K562 (cell line): ENCODE data around the gene METTL8. TPM values are rescaled to one million over a fixed set of nuclear protein-coding genes. Genes with fewer than 3 reads are reported as not detected.

Experiments
- CTBP1 ChIP-seq: fragments of 450-650 bp; IDR thresholded peaks from 2 replicates; pipeline ENCODE4 v1.6.1; 2016; ENCODE audit warnings: borderline replicate concordance
- ELF4 ChIP-seq: fragments of 450-650 bp; formaldehyde crosslinking; IDR thresholded peaks from 2 replicates; pipeline ENCODE4 v1.4.0; 2022; ENCODE audit warnings: missing genetic modification characterization
- JUN ChIP-seq, 2 experiments: sonication (generic) in 1 of 2; formaldehyde crosslinking in 1 of 2; IDR thresholded peaks; 2 replicates each; pipeline versions ENCODE4 v1.6.1 to v1.8.0; 2012 to 2022; ENCODE audit warnings: borderline replicate concordance in 2 of 2, mild to moderate bottlenecking in 2 of 2, improper control_type of control experiment in 1 of 2, low read depth in 1 of 2, low read length in 1 of 2, missing genetic modification reagents in 1 of 2
- LEF1 ChIP-seq: fragments of 450-650 bp; IDR thresholded peaks from 2 replicates; pipeline ENCODE4 v1.6.1; 2016; ENCODE audit warnings: mild to moderate bottlenecking
- MTA3 ChIP-seq: fragments of 450-650 bp; formaldehyde crosslinking; IDR thresholded peaks from 2 replicates; pipeline ENCODE4 v1.6.1; 2017; ENCODE audit warnings: mild to moderate bottlenecking, borderline replicate concordance
- NFE2 ChIP-seq: IDR thresholded peaks from 2 replicates; pipeline ENCODE4 v1.6.1; 2014; ENCODE audit warnings: antibody characterized with exemption, low read depth
- NFIC ChIP-seq: fragments of 450-650 bp; IDR thresholded peaks from 2 replicates; pipeline ENCODE4 v1.6.1; 2017; ENCODE audit warnings: mild to moderate bottlenecking, inconsistent platforms
- NFXL1 ChIP-seq: fragments of 450-650 bp; formaldehyde crosslinking; IDR thresholded peaks from 2 replicates; pipeline ENCODE4 v1.4.0; 2021; ENCODE audit warnings: mild to moderate bottlenecking
- STAT5A ChIP-seq: IDR thresholded peaks from 2 replicates; pipeline ENCODE4 v1.6.1; 2012; ENCODE audit warnings: low read length, inconsistent platforms, borderline replicate concordance
- TAF1 ChIP-seq: IDR thresholded peaks from 2 replicates; pipeline ENCODE4 v1.6.1; 2011; ENCODE audit warnings: mild to moderate bottlenecking, low read length, moderate library complexity; ENCODE audit not compliant: insufficient read depth, control insufficient read depth, severe bottlenecking; ENCODE audit errors: extremely low read depth
- TRIM24 ChIP-seq, 2 experiments: fragments of 450-650 bp; IDR thresholded peaks; 2 replicates each; pipeline ENCODE4 v1.6.1; 2016
- TRIM28 ChIP-seq: fragments of 450-650 bp; IDR thresholded peaks from 2 replicates; pipeline ENCODE4 v1.6.1; 2017
- ZNF57 ChIP-seq: fragments of 450-650 bp; formaldehyde crosslinking; IDR thresholded peaks from 2 replicates; pipeline ENCODE4 v1.4.0; 2020; ENCODE audit warnings: mild to moderate bottlenecking, moderate library complexity
- ZZZ3 ChIP-seq: fragments of 450-650 bp; IDR thresholded peaks from 2 replicates; pipeline ENCODE4 v1.6.1; 2016; ENCODE audit warnings: antibody characterized with exemption, mild to moderate bottlenecking, moderate library complexity
- polyA plus RNA-seq, 8 experiments: library from polyadenylated mRNA; depleted of rRNA in 4 of 8; stranded (reverse) in 5 of 8; unstranded in 3 of 8; fragments of >200 nt; fragmentation: Nextera tagmentation in 2 of 8; fragmentation: Illumina TruSeq in 1 of 8; extraction: Ambion mirVana in 2 of 8; extraction: Trizol in 1 of 8; gene quantifications; 2 replicates each; pipeline versions ENCODE4 v1.2.1 to v1.2.3, GENCODE V29; 2011 to 2014; ENCODE audit warnings: inconsistent platforms in 1 of 8, missing spikeins in 1 of 8
- total RNA-seq, 7 experiments: library from RNA; depleted of rRNA in 6 of 7; stranded (reverse); fragments of >200 nt in 6 of 7; fragmentation: Illumina TruSeq in 2 of 7; extraction: Trizol in 2 of 7; gene quantifications; 2 replicates each; pipeline versions ENCODE4 v1.2.1 to v1.2.3, GENCODE V29; 2011 to 2021; ENCODE audit warnings: low replicate concordance in 1 of 7
- TF ChIP-seq, protein P1 (sequence below): sonication (generic); formaldehyde crosslinking; IDR thresholded peaks from 2 replicates; pipeline ENCODE4 v1.8.1; 2023; ENCODE audit warnings: mild to moderate bottlenecking, missing genetic modification reagents
- TF ChIP-seq, protein P2 (sequence below): fragments of 200-800 bp; sonication (Bioruptor generic); IDR thresholded peaks from 2 replicates; pipeline ENCODE4 v1.6.1; 2017; ENCODE audit warnings: missing genetic modification characterization, missing compliant biosample characterization

Gene METTL8
- total and polyA plus RNA-seq, 9 of the 15 experiments (the other 6 are each of a cell fraction or from before 2014, with no cell fraction given), result 12.9 to 52.6 (median 33.7) TPM

DNA sequence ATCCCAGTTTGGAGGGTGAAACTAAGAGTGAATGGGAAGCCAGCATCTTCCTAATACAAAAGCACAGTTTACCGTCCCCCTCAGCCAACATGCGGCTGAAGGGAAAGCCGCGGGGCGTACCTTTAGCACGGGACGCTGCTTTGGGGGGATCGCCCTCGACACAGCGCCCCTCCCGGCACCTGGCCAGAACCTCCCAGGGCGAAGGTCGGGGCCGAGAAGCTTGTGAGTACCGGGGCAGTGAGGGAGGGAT lies at the start of gene METTL8 (continued):
- TF ChIP-seq TAF1, result peak; percentile 90
- no peak for TF ChIP-seq NFXL1 (CRISPR knock-in tag)
- peak; percentile 32 for TF ChIP-seq TRIM28
- TF ChIP-seq, protein P1, sequence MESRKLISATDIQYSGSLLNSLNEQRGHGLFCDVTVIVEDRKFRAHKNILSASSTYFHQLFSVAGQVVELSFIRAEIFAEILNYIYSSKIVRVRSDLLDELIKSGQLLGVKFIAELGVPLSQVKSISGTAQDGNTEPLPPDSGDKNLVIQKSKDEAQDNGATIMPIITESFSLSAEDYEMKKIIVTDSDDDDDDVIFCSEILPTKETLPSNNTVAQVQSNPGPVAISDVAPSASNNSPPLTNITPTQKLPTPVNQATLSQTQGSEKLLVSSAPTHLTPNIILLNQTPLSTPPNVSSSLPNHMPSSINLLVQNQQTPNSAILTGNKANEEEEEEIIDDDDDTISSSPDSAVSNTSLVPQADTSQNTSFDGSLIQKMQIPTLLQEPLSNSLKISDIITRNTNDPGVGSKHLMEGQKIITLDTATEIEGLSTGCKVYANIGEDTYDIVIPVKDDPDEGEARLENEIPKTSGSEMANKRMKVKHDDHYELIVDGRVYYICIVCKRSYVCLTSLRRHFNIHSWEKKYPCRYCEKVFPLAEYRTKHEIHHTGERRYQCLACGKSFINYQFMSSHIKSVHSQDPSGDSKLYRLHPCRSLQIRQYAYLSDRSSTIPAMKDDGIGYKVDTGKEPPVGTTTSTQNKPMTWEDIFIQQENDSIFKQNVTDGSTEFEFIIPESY, result 0 out of 2 replicates have a peak, but pooled peaks have one; percentile 32
- TF ChIP-seq, protein P2, sequence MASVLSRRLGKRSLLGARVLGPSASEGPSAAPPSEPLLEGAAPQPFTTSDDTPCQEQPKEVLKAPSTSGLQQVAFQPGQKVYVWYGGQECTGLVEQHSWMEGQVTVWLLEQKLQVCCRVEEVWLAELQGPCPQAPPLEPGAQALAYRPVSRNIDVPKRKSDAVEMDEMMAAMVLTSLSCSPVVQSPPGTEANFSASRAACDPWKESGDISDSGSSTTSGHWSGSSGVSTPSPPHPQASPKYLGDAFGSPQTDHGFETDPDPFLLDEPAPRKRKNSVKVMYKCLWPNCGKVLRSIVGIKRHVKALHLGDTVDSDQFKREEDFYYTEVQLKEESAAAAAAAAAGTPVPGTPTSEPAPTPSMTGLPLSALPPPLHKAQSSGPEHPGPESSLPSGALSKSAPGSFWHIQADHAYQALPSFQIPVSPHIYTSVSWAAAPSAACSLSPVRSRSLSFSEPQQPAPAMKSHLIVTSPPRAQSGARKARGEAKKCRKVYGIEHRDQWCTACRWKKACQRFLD (CRISPR knock-in tag), result peak; percentile 3; the same call in 1 of the 2 replicates
- peak; percentile 71 for TF ChIP-seq NFIC
- 0 out of 2 replicates have a peak, but pooled peaks have one; percentile 52 for TF ChIP-seq JUN (IDR thresholded peaks at IDR 0.05; ENCODE audit: borderline replicate concordance, low read depth, low read length)
- TF ChIP-seq JUN (CRISPR knock-in tag; IDR thresholded peaks at IDR 0.05; ENCODE audit: borderline replicate concordance), result no peak
- peak in 1 of 2 experiments; percentile 52; a peak in 2 of 4 replicates for TF ChIP-seq TRIM24 (IDR thresholded peaks at IDR 0.05)
- TF ChIP-seq LEF1, result 0 out of 2 replicates have a peak, but pooled peaks have one; percentile 45
- TF ChIP-seq CTBP1, result 0 out of 2 replicates have a peak, but pooled peaks have one; percentile 95
- no peak for TF ChIP-seq ZZZ3
- no peak for TF ChIP-seq ELF4 (CRISPR knock-in tag)
- peak; percentile 87; the same call in 1 of the 2 replicates for TF ChIP-seq MTA3
- TF ChIP-seq NFE2, result peak; percentile 8; the same call in 1 of the 2 replicates
- peak; percentile 13; the same call in 1 of the 2 replicates for TF ChIP-seq STAT5A
- no peak for TF ChIP-seq ZNF57 (CRISPR knock-in tag)
